Ovary (tissue), 3 donors: ENCODE results near the gene ZNF808.
A peak's percentile ranks its signal among the peaks of the same experiment; 100 is the strongest.

ENCODE experiments used
- CTCF ChIP-seq, 3 donors: fragments of 450-650 bp in 2 of 3; fragments of 200-600 bp in 1 of 3; IDR thresholded peaks; one replicate each; pipeline versions ENCODE4 v1.5.1 to v1.8.0; 2016 to 2022; ENCODE audit warnings: antibody characterized with exemption in 3 of 3, mild to moderate bottlenecking in 1 of 3
- POLR2A ChIP-seq: fragments of 450-650 bp; IDR thresholded peaks from one replicate; pipeline ENCODE4 v1.6.1; 2017; ENCODE audit warnings: antibody characterized with exemption, mild to moderate bottlenecking, moderate library complexity
- donor health status: DM: no; HTN: no; CAD: no.

GRCh38 chr19:52527134-52527955 is at the start of gene ZNF808:
- peak in 2 of 3 donors; percentile 58 to 60 for TF ChIP-seq CTCF (IDR thresholded peaks at IDR 0.05)
- TF ChIP-seq POLR2A = peak; percentile 25
